Measurements from ENCODE around the gene SOWAHA. TPM values are rescaled to one million over a fixed set of nuclear protein-coding genes. Genes with fewer than 3 reads are reported as not detected.

The SOWAHA gene
- total RNA-seq (2022; extraction: Qiagen RNA extraction) = 0.09 to 0.16 TPM (median 0.14 TPM) in 5 replicates

GRCh38 chr5:132812781-132813598 is at the start of gene SOWAHA:
TSS of gene SOWAHA (plus strand) at chr5:132813302. CDS start at chr5:132813622, 320 bp downstream.

GRCh38 chr5:132777209-132778069 is 35.7 kb upstream of the SOWAHA start, which contains the start of gene SEPTIN8:
TSS of gene SEPTIN8 (minus strand) at chr5:132777239. CDS start at chr5:132777137, 102 bp downstream.

GRCh38 chr5:132830436-132831094 is 17.5 kb downstream of the SOWAHA start, which contains the start of gene SHROOM1:
TSS of gene SHROOM1 (minus strand) at chr5:132830647. CDS start at chr5:132826140, 4,507 bp downstream.

Other genes with a start within 250 kb of the SOWAHA start
- gene IL13, start 155.1 kb upstream of the SOWAHA start, total RNA-seq (2022; extraction: Qiagen RNA extraction) = 0.06 to 0.13 TPM in 2 of 5 replicates, not detected in the others
- not detected in 5 replicates for gene IL4, start 139.3 kb upstream of the SOWAHA start, total RNA-seq (2022; extraction: Qiagen RNA extraction)
- gene KIF3A, start 75.8 kb upstream of the SOWAHA start, total RNA-seq (2022; extraction: Qiagen RNA extraction) = 5.2 to 11.6 TPM (median 8.7 TPM) in 5 replicates
- gene CCNI2, start 65.9 kb upstream of the SOWAHA start, total RNA-seq (2022; extraction: Qiagen RNA extraction) = 0.07 to 0.42 TPM (median 0.12 TPM) in 4 of 5 replicates, not detected in the other
- 16.6 to 23.3 TPM (median 20.5 TPM) in 5 replicates for gene SEPTIN8, start 36.1 kb upstream of the SOWAHA start, total RNA-seq (2022; extraction: Qiagen RNA extraction)
- 8.6 to 10.5 TPM (median 10.3 TPM) in 5 replicates for gene SHROOM1, start 17.3 kb downstream of the SOWAHA start, total RNA-seq (2022; extraction: Qiagen RNA extraction)
- gene GDF9, start 53.2 kb downstream of the SOWAHA start, total RNA-seq (2022; extraction: Qiagen RNA extraction) = 0.18 to 0.31 TPM (median 0.21 TPM) in 5 replicates
- 366 to 585 TPM (median 499 TPM) in 5 replicates for gene UQCRQ, start 53.3 kb downstream of the SOWAHA start, total RNA-seq (2022; extraction: Qiagen RNA extraction)
- 0.73 to 1.6 TPM (median 1.1 TPM) in 5 replicates for gene LEAP2, start 60.4 kb downstream of the SOWAHA start, total RNA-seq (2022; extraction: Qiagen RNA extraction)
- gene AFF4, start 150.3 kb downstream of the SOWAHA start, total RNA-seq (2022; extraction: Qiagen RNA extraction) = 17.0 to 26.2 TPM (median 21.2 TPM) in 5 replicates
- 25.8 to 31.8 TPM (median 27.9 TPM) in 5 replicates for gene ZCCHC10, start 213.2 kb downstream of the SOWAHA start, total RNA-seq (2022; extraction: Qiagen RNA extraction)
- gene HSPA4, start 238.7 kb downstream of the SOWAHA start, total RNA-seq (2022; extraction: Qiagen RNA extraction) = 170 to 182 TPM (median 171 TPM) in 5 replicates